Measurements from ENCODE around the gene HOXC9. TPM values are rescaled to one million over a fixed set of nuclear protein-coding genes. Genes with fewer than 3 reads are reported as not detected.

The HOXC9 gene
- polyA plus RNA-seq, 1 of the 3 experiments (the other 2 are of a cell fraction): 1.9 TPM

DNA sequence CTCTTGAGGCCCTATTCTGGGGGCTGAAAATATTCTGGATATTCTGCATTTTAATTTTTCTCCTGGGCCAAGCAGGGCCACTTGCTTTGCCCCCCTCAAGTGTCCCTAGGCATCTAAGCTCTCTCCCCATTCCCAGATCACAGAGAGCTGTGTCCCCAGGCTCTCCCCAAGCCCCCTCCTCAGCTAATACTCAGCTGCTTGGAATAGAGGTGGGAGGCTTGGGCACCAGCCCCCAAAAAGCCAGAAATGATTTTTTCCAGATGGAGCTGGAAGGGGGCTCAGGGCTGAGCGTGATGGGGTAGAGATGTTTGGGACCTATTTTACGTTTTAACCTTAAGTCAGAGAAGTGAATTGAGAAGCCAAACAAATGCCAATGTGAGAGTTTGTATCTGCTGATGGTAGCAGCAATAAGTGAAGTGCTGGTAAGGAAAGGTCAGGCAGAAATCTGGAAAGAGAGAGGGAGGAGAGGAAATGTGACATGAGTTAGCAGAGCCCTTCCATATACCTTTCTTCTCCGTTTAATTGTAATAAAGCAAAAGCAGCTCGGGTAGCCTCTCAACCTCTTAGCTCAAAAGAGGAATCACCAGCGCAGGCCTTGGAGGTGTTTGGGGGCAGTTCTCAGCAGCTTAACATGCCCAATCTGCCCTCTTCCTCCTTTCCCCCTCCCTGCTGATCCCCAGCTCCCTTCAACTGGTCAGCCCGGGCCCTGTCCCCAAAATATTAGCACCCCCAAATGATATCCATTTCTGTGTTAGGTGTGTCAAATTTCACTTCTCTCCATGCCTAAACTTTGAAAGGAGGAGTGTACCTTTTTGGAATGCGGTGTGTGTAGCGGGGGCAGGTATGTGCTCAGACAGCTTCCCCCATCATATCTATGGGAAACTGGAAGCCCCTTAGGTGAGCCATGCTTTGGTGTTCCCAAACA, 23.3 kb downstream of the HOXC9 start:
- Histone ChIP-seq H3F3A (replicated peaks; ENCODE audit: insufficient read depth) (peaks cover 6% of the 10 kb centered on the region), H3K4me2 (no peak overlapping the region), H4K20me1 (ENCODE audit: insufficient read depth) (no peaks in the 10 kb centered on the region), H3K36me3 (replicated peaks in 1 of 2; ENCODE audit: control insufficient read depth in 1 of 2, insufficient read depth in 2 of 2, low read length in 1 of 2) (no peaks in the 10 kb centered on the region), H3K4me1 (ENCODE audit: control insufficient read depth in 1 of 2, insufficient read depth in 2 of 2, low read depth in 1 of 2, low read length in 1 of 2) (peaks cover 7 to 48% of the 10 kb centered on the region in 2 experiments; a peak in 2 of 4 replicates), H3K79me2 (ENCODE audit: insufficient read depth) (0 out of 2 replicates have a peak, but pooled peaks cover 7% of the 10 kb centered on the region), H3K9me3 (no peaks in the 10 kb centered on the region), H3K27me3 (ENCODE audit: insufficient read depth) (no peaks in the 10 kb centered on the region), H2AFZ (ENCODE audit: low read depth) (no peak overlapping the region), H3K9ac (no peak overlapping the region), H3K9me2 (no peaks in the 10 kb centered on the region), H3K27ac (ENCODE audit: low read depth in 2 of 2, low read length in 1 of 2) (no peak overlapping the region), H3K4me3 (ENCODE audit: low read depth in 2 of 2, low read length in 1 of 2) (no peak overlapping the region)
- DNase-seq: no peak
- ChIA-PET POLR2A (no interaction called here), CTCF (interaction anchor here (0.6 to 23.2 kb wide), 16 partner anchors 9 to 377 kb away, joined by 3 to 548 read pairs (median 4); partner anchors contain the start of genes HOXC10, HOXC5, HOXC8 and HOXC9)
- TF ChIP-seq MEF2A (IDR thresholded peaks at IDR 0.05; ENCODE audit: borderline replicate concordance, low read depth) (no peak), TCF12 (IDR thresholded peaks at IDR 0.05) (no peak), SMC3 (IDR thresholded peaks at IDR 0.05; ENCODE audit: low read depth, low read length) (no peak), RXRA (IDR thresholded peaks at IDR 0.05; ENCODE audit: borderline replicate concordance, low read depth) (no peak), RFX5 (IDR thresholded peaks at IDR 0.05; ENCODE audit: low read length) (no peak), GABPA (IDR thresholded peaks at IDR 0.05; ENCODE audit: low read depth) (no peak), FOSL2 (IDR thresholded peaks at IDR 0.05; ENCODE audit: borderline replicate concordance, low read depth) (no peak), JUND (IDR thresholded peaks at IDR 0.05) (no peak), EP300 (IDR thresholded peaks at IDR 0.05; ENCODE audit: borderline replicate concordance in 1 of 2, low read depth in 1 of 2, low read length in 1 of 2) (no peak), RAD21 (IDR thresholded peaks at IDR 0.05; ENCODE audit: low read length) (no peak)
- TF ChIP-seq, protein P1, sequence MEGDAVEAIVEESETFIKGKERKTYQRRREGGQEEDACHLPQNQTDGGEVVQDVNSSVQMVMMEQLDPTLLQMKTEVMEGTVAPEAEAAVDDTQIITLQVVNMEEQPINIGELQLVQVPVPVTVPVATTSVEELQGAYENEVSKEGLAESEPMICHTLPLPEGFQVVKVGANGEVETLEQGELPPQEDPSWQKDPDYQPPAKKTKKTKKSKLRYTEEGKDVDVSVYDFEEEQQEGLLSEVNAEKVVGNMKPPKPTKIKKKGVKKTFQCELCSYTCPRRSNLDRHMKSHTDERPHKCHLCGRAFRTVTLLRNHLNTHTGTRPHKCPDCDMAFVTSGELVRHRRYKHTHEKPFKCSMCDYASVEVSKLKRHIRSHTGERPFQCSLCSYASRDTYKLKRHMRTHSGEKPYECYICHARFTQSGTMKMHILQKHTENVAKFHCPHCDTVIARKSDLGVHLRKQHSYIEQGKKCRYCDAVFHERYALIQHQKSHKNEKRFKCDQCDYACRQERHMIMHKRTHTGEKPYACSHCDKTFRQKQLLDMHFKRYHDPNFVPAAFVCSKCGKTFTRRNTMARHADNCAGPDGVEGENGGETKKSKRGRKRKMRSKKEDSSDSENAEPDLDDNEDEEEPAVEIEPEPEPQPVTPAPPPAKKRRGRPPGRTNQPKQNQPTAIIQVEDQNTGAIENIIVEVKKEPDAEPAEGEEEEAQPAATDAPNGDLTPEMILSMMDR (IDR thresholded peaks at IDR 0.05): no peak
- TF ChIP-seq, protein P2, sequence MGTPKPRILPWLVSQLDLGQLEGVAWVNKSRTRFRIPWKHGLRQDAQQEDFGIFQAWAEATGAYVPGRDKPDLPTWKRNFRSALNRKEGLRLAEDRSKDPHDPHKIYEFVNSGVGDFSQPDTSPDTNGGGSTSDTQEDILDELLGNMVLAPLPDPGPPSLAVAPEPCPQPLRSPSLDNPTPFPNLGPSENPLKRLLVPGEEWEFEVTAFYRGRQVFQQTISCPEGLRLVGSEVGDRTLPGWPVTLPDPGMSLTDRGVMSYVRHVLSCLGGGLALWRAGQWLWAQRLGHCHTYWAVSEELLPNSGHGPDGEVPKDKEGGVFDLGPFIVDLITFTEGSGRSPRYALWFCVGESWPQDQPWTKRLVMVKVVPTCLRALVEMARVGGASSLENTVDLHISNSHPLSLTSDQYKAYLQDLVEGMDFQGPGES (IDR thresholded peaks at IDR 0.05; ENCODE audit: low read depth, low read length): no peak
- WGBS (ENCODE audit: low lambda C conversion rate): 79% methylated on average over 8 of the region's 8 CpGs

GRCh38 chr12:54024127-54024526, 24.2 kb downstream of the HOXC9 start:
- Histone ChIP-seq H3K9ac (no peak overlapping the region), H3K27me3 (ENCODE audit: insufficient read depth) (no peaks in the 10 kb centered on the region), H3K79me2 (ENCODE audit: insufficient read depth) (0 out of 2 replicates have a peak, but pooled peaks cover 3% of the 10 kb centered on the region), H3K9me3 (no peaks in the 10 kb centered on the region), H3K36me3 (replicated peaks in 1 of 2; ENCODE audit: control insufficient read depth in 1 of 2, insufficient read depth in 2 of 2, low read length in 1 of 2) (no peaks in the 10 kb centered on the region), H3K4me3 (ENCODE audit: low read depth in 2 of 2, low read length in 1 of 2) (no peak overlapping the region), H3K27ac (ENCODE audit: low read depth in 2 of 2, low read length in 1 of 2) (no peak overlapping the region; a peak in 1 of 4 replicates), H2AFZ (ENCODE audit: low read depth) (no peak overlapping the region), H3F3A (replicated peaks; ENCODE audit: insufficient read depth) (peaks cover 6% of the 10 kb centered on the region), H3K9me2 (no peaks in the 10 kb centered on the region), H3K4me1 (ENCODE audit: control insufficient read depth in 1 of 2, insufficient read depth in 2 of 2, low read depth in 1 of 2, low read length in 1 of 2) (peaks cover 7 to 42% of the 10 kb centered on the region in 2 experiments; a peak in 2 of 4 replicates), H3K4me2 (no peak overlapping the region), H4K20me1 (ENCODE audit: insufficient read depth) (no peaks in the 10 kb centered on the region)
- CTCF ChIA-PET: interaction anchor here (0.8 to 23.2 kb wide), 15 partner anchors 8 to 376 kb away, joined by 3 to 548 read pairs (median 6); partner anchors contain the start of genes HOXC10, HOXC5, HOXC8 and HOXC9
- DNase-seq: no peak
- POLR2A ChIA-PET: no interaction called here
- WGBS (ENCODE audit: low lambda C conversion rate): 89% methylated on average over 17 of the region's 17 CpGs
- TF ChIP-seq, protein P1 (IDR thresholded peaks at IDR 0.05): no peak
- TF ChIP-seq TEAD4 (IDR thresholded peaks at IDR 0.05; ENCODE audit: borderline replicate concordance, insufficient read depth) (no peak), PBX3 (IDR thresholded peaks at IDR 0.05) (no peak), SMC3 (IDR thresholded peaks at IDR 0.05; ENCODE audit: low read depth, low read length) (no peak), MXI1 (IDR thresholded peaks at IDR 0.05; ENCODE audit: low read depth, low read length) (no peak), USF1 (IDR thresholded peaks at IDR 0.05; ENCODE audit: borderline replicate concordance, low read depth) (no peak), NFIC (IDR thresholded peaks at IDR 0.05; ENCODE audit: borderline replicate concordance) (no peak), FOXJ3 (CRISPR knock-in tag; IDR thresholded peaks at IDR 0.05) (no peak), FOXM1 (IDR thresholded peaks at IDR 0.05; ENCODE audit: low read depth) (no peak), POLR2AphosphoS5 (IDR thresholded peaks at IDR 0.05; ENCODE audit: low read depth, low read length) (no peak)

Data from SK-N-SH (cell line).